NCI-H82 treated with DMSO at 0.1 percent for 48 hours (cell line): Measurements from ENCODE around the gene ODAD3.
"Not testable (repeated sequence)": the region's sequence is repeated elsewhere in the genome, so short reads cannot be mapped to it uniquely, and the experiment has no call there.

Source experiments
- DNase-seq: peaks from one replicate; lab custom pipeline; 2025; ENCODE audit not compliant: unreplicated experiment; lab: John Stamatoyannopoulos, UW

ODAD3 gene

GRCh38 chr19:11435057-11435832, at the start of gene ODAD3, which contains the start of gene PRKCSH:
ODAD3 (minus strand) TSS chr19:11435121; CDS start chr19:11435016, 105 bp downstream.
PRKCSH (plus strand) TSS chr19:11435635; CDS start chr19:11436118, 483 bp downstream.
- DNase-seq, result peak; percentile 96

- no peak for DNase-seq
Observed at GRCh38 chr19:11483366-11484111, 48.6 kb upstream of the ODAD3 start.

- DNase-seq, result peak; percentile 54
Observed at GRCh38 chr19:11482384-11483050, 47.6 kb upstream of the ODAD3 start.

GRCh38 chr19:11481534-11482383, 46.8 kb upstream of the ODAD3 start:
- peak; percentile 90 for DNase-seq

- DNase-seq, result peak; percentile 7
Observed at GRCh38 chr19:11480715-11481533, 46.0 kb upstream of the ODAD3 start, which contains the start of gene ELAVL3. ELAVL3 (minus strand) TSS chr19:11481046; CDS start chr19:11480608, 438 bp downstream.

GRCh38 chr19:11479898-11480714, 45.2 kb upstream of the ODAD3 start:
- DNase-seq, result no peak

- DNase-seq, result peak; percentile 49
Observed at GRCh38 chr19:11479090-11479897, 44.4 kb upstream of the ODAD3 start.

GRCh38 chr19:11478167-11479089, 43.5 kb upstream of the ODAD3 start:
- DNase-seq, result peak; percentile 71

- no peak for DNase-seq
Observed at GRCh38 chr19:11475861-11476260, 40.9 kb upstream of the ODAD3 start.

- not testable (repeated sequence) for DNase-seq
Observed at GRCh38 chr19:11475343-11475742, 40.4 kb upstream of the ODAD3 start.

- no peak for DNase-seq
Observed at GRCh38 chr19:11473725-11474124, 38.8 kb upstream of the ODAD3 start.

- DNase-seq, result not testable (repeated sequence)
Observed at GRCh38 chr19:11468266-11468845, 33.4 kb upstream of the ODAD3 start.

GRCh38 chr19:11465600-11465999, 30.7 kb upstream of the ODAD3 start:
- no peak for DNase-seq

GRCh38 chr19:11464333-11465265, 29.7 kb upstream of the ODAD3 start:
- DNase-seq, result no peak

GRCh38 chr19:11463391-11463790, 28.5 kb upstream of the ODAD3 start:
- DNase-seq, result no peak
